Caco-2 (cell line): ENCODE measurements around the gene SLC36A1. TPM values are rescaled to one million over a fixed set of nuclear protein-coding genes. Genes with fewer than 3 reads are reported as not detected.

ENCODE experiments used
- BruUV-seq: library from RNA; stranded (reverse); fragments of 400-500 nt; replicated peaks from 2 replicates; lab custom pipeline; 2021; lab: Mats Ljungman, UMichigan
- CTCF ChIA-PET: fragments of 300-600 bp; sonication (Branson Sonifier 250); formaldehyde crosslinking; loops from one replicate; lab custom pipeline; 2022; ENCODE audit warnings: antibody characterized with exemption; lab: Charles Lee
- POLR2A ChIA-PET: fragments of 300-600 bp; sonication (Branson Sonifier 250); formaldehyde crosslinking; loops from one replicate; lab custom pipeline; 2022; ENCODE audit warnings: antibody characterized with exemption; lab: Charles Lee
- DNase-seq, 2 experiments: peaks; one replicate each; pipeline versions ENCODE4 v3.0.0 to v3.0.0-alpha.2; 2020 to 2022
- H3K27me3 ChIP-seq: replicated peaks from 2 replicates; pipeline ENCODE4 v1.6.0; 2011; ENCODE audit warnings: low read length; ENCODE audit not compliant: control insufficient read depth, insufficient read depth
- H3K36me3 ChIP-seq: 2 replicates; pipeline ENCODE4 v1.5.1; 2011; ENCODE audit warnings: low read length; ENCODE audit not compliant: control insufficient read depth, insufficient read depth
- H3K4me1 ChIP-seq: fragments of 250-450 bp; sonication (Bioruptor Pico); 2 replicates; pipeline ENCODE4 v1.5.1; 2020; ENCODE audit warnings: mild to moderate bottlenecking
- H3K4me3 ChIP-seq: 2 replicates; pipeline ENCODE4 v1.5.1; 2011; ENCODE audit warnings: low read depth, mild to moderate bottlenecking, control low read depth, low read length
- H3K9me3 ChIP-seq: fragments of 250-450 bp; sonication (Bioruptor Pico); 2 replicates; pipeline ENCODE4 v1.5.1; 2020; ENCODE audit warnings: mild to moderate bottlenecking, moderate library complexity
- H3K27ac Mint-ChIP-seq: one replicate; pipeline ENCODE4 v1.8.0; 2022; ENCODE audit warnings: mixed read lengths; ENCODE audit not compliant: unreplicated experiment
- H3K27me3 Mint-ChIP-seq: one replicate; pipeline ENCODE4 v1.8.0; 2022; ENCODE audit warnings: mixed read lengths; ENCODE audit not compliant: insufficient read depth, unreplicated experiment
- H3K36me3 Mint-ChIP-seq: one replicate; pipeline ENCODE4 v1.8.0; 2022; ENCODE audit warnings: mild to moderate bottlenecking, mixed read lengths; ENCODE audit not compliant: insufficient read depth, unreplicated experiment
- H3K4me1 Mint-ChIP-seq: one replicate; pipeline ENCODE4 v1.8.0; 2022; ENCODE audit warnings: low read depth, mixed read lengths; ENCODE audit not compliant: unreplicated experiment
- H3K4me3 Mint-ChIP-seq: one replicate; pipeline ENCODE4 v1.8.0; 2022; ENCODE audit warnings: mild to moderate bottlenecking, moderate library complexity, mixed read lengths; ENCODE audit not compliant: unreplicated experiment
- H3K9me3 Mint-ChIP-seq: one replicate; pipeline ENCODE4 v1.8.0; 2022; ENCODE audit warnings: mixed read lengths; ENCODE audit not compliant: unreplicated experiment
- CTCF ChIP-seq, 2 experiments: fragments of 200-600 bp in 1 of 2; IDR thresholded peaks; 1 replicate in 1 of 2; 2 replicates in 1 of 2; pipeline versions ENCODE4 v1.5.1 to v1.8.0; 2011 to 2022; ENCODE audit warnings: antibody characterized with exemption in 1 of 2, control low read depth in 1 of 2, inconsistent platforms in 1 of 2, low read depth in 1 of 2, low read length in 1 of 2, mild to moderate bottlenecking in 1 of 2, moderate library complexity in 1 of 2; ENCODE audit not compliant: insufficient read depth in 1 of 2, severe bottlenecking in 1 of 2, unreplicated experiment in 1 of 2
- intact Hi-C: fragments of 100-400 bp; cut with micrococcal nuclease; formaldehyde crosslinking; loops from one replicate; pipeline ENCODE4 v1.10.0; 2022; ENCODE audit not compliant: unreplicated experiment
- total RNA-seq: library from RNA; stranded (reverse); gene quantifications from 2 replicates; pipeline ENCODE4 v1.2.3, GENCODE V29; 2022

SLC36A1 gene
- total RNA-seq, 1 experiment from 2014 or later, result 18.2 TPM

- no peaks in the 10 kb centered on the region for H3K9me3 ChIP-seq
- POLR2A ChIA-PET, result no interaction called here
- no peak overlapping the region for H3K4me3 ChIP-seq
- no peak overlapping the region for H3K4me3 Mint-ChIP-seq
- no peaks in the 10 kb centered on the region for H3K27me3 ChIP-seq
- no peaks in the 10 kb centered on the region for H3K9me3 Mint-ChIP-seq
- no peak overlapping the region for H3K27ac Mint-ChIP-seq
- BruUV-seq, result no TSS peak
- no peaks in the 10 kb centered on the region for H3K36me3 ChIP-seq
- H3K36me3 Mint-ChIP-seq, result no peaks in the 10 kb centered on the region
- peak in 1 of 2 experiments; percentile 13 for DNase-seq
- H3K4me1 Mint-ChIP-seq, result no peaks in the 10 kb centered on the region
- no peaks in the 10 kb centered on the region for H3K4me1 ChIP-seq
- no peaks in the 10 kb centered on the region for H3K27me3 Mint-ChIP-seq
- intact Hi-C loops, result loop anchor here (1.0 to 5.0 kb wide), 2 partner anchors 132 to 203 kb away; no protein-coding TSS in a partner anchor
- CTCF ChIA-PET, result interaction anchor here (0.7 to 1.7 kb wide), 5 partner anchors 57 to 199 kb away, joined by 3 to 27 read pairs (median 3); partner anchors contain the start of gene SLC36A1
- TF ChIP-seq CTCF (IDR thresholded peaks at IDR 0.05; ENCODE audit: insufficient read depth in 1 of 2, low read depth in 1 of 2, low read length in 1 of 2, severe bottlenecking in 1 of 2, unreplicated experiment in 1 of 2), result peak in 1 of 2 experiments; percentile 21
Observed at GRCh38 chr5:151520294-151520693, 72.9 kb downstream of the SLC36A1 start.

- Mint-ChIP-seq H3K4me3 (no peak overlapping the region), H3K9me3 (no peaks in the 10 kb centered on the region), H3K27ac (no peak overlapping the region), H3K4me1 (no peaks in the 10 kb centered on the region), H3K36me3 (no peaks in the 10 kb centered on the region), H3K27me3 (no peaks in the 10 kb centered on the region)
- ChIA-PET POLR2A (no interaction called here), CTCF (no interaction called here)
- Histone ChIP-seq H3K4me3 (no peak overlapping the region), H3K4me1 (no peaks in the 10 kb centered on the region), H3K27me3 (no peaks in the 10 kb centered on the region), H3K36me3 (no peaks in the 10 kb centered on the region), H3K9me3 (no peaks in the 10 kb centered on the region)
- BruUV-seq, result no TSS peak
- TF ChIP-seq CTCF (IDR thresholded peaks at IDR 0.05; ENCODE audit: insufficient read depth in 1 of 2, low read depth in 1 of 2, low read length in 1 of 2, severe bottlenecking in 1 of 2, unreplicated experiment in 1 of 2), result no peak
- intact Hi-C loops, result loop anchor here (2.0 to 5.0 kb wide), 2 partner anchors 205 to 221 kb away; no protein-coding TSS in a partner anchor
- no peak for DNase-seq
Observed at GRCh38 chr5:151522226-151522625, 74.8 kb downstream of the SLC36A1 start.

- Mint-ChIP-seq H3K36me3 (no peaks in the 10 kb centered on the region), H3K27me3 (no peaks in the 10 kb centered on the region), H3K4me3 (no peak overlapping the region), H3K9me3 (no peaks in the 10 kb centered on the region), H3K4me1 (no peaks in the 10 kb centered on the region), H3K27ac (no peak overlapping the region)
- peak; percentile 67 to 71 for TF ChIP-seq CTCF (IDR thresholded peaks at IDR 0.05; ENCODE audit: insufficient read depth in 1 of 2, low read depth in 1 of 2, low read length in 1 of 2, severe bottlenecking in 1 of 2, unreplicated experiment in 1 of 2)
- ChIA-PET POLR2A (no interaction called here), CTCF (interaction anchor here (0.6 to 2.0 kb wide), 12 partner anchors 14 to 397 kb away, joined by 3 to 38 read pairs (median 3); partner anchors contain the start of gene SLC36A1)
- Histone ChIP-seq H3K27me3 (no peaks in the 10 kb centered on the region), H3K4me3 (no peak overlapping the region), H3K4me1 (no peaks in the 10 kb centered on the region), H3K36me3 (no peaks in the 10 kb centered on the region), H3K9me3 (no peaks in the 10 kb centered on the region)
- intact Hi-C loops, result loop anchor here (1.0 to 5.0 kb wide), 4 partner anchors 23 to 219 kb away; partner anchors contain the start of gene SLC36A1
- no TSS peak for BruUV-seq
- peak; percentile 55 to 59 for DNase-seq
Observed at GRCh38 chr5:151523335-151523734, 75.9 kb downstream of the SLC36A1 start.
